Nucleus accumbens (tissue), 56 donors: ENCODE measurements around the gene GYG2.
A peak's percentile ranks its signal among the peaks of the same experiment; 100 is the strongest.
"Not testable (repeated sequence)": the region's sequence is repeated elsewhere in the genome, so short reads cannot be mapped to it uniquely, and the experiment has no call there.

Experiments used
- DNase-seq, 56 donors: peaks; one replicate each; lab custom pipeline; 2025; lab: John Stamatoyannopoulos, UW

The GYG2 gene

DNA sequence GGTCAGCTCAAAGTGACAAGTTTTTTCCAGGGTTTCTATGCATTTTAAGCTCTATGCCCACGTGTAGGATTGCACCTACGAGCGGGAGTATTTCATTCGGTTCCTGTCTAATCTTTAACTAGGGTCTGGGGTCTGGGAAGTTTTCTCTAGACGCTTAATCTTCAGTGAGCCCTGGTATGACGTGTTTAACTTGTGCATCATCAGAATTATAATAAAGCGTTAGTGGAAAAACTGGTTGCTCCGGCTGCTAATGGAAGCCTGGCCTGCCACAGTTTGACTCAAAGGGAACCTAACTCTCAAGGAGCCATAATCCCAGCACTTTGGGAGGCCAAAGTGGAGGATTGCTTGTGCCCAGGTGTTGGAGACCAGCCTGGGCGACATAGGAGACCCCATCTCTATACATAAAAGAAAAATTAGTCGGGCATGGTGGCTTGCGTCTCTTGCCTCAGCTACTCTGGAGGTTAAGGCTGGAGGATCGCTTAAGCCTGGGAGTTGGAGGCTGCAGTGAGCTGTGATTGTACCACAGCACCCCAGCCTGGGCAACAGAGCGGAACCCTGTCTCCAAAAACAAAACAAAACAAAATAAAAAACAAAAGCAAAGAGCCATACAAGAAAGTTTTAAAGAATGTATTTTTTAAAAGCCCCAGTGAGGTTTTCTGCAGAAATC lies 70.2 kb downstream of the GYG2 start:
- no peak for DNase-seq

DNA sequence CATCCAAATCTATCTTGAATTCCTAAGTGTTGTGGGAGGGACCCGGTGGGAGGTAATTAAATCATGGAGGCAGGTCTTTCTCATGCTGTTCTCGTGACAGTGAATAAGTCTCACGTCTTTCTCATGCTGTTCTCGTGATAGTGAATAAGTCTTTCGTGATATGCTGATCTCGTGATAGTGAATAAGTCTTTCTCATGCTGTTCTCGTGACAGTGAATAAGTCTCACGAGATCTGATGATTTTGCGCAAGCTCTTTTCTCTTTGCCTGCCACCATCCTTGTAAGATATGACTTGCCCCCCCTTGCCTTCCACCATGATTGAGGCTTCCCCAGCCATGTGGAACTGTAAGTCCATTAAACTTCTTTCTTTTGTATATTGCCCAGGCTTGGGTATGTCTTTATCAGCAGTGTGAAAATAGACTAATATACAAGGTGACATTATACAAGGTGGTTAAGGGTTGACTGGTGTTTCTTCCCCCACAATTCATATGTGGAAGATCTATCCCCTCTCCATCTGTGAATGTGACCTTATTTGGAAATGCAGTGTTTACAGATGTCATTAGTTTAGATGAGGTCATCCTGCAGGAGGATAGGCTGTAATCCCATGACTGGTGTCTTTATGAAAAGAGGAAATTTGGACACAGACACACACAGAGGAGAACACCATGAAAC lies 72.8 kb downstream of the GYG2 start:
- DNase-seq, result no peak

GRCh38 chrX:2902841-2903240 lies 74.1 kb downstream of the GYG2 start:
- no peak for DNase-seq

DNA sequence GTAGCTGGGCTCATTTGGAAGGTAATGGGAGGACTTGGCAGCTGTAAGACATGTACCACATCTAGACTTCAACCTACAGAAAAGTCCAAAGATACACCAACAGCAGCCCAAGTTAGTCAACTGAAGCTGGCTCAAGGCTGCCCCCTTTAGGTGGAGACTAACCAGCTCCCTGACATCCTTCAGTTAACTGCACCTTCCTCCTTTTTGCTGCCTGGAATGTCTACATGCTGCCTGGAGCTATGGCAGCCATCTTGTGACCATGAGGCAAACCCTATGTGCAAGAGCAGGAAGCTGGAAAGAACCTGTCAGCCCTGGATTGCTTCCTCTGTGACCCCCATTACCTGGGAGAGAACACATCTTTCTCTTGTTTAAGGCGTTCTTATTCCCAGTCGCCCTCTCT lies 74.6 kb downstream of the GYG2 start:
- DNase-seq, result no peak

DNA sequence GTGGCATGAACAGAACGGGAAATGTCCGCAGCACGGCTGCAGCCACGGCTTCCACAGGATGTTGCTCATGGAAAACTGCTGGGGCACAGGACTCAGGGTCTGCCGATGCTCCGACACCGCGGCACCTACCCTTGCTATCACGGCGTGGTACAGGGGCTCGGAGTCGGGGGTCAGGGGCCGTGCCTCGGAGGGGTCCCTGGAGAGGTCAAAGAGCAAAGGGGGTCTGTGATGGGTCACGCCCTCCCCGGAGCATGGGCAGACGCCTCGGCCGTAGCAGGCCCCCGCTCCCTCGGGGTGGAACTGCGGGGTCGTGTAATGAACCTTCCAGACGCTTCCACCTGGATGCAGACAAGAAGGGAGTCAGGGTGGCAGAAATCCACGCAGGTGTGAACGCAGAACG lies 78.6 kb downstream of the GYG2 start:
- no peak for DNase-seq

GRCh38 chrX:2908125-2908685 lies 79.5 kb downstream of the GYG2 start:
- DNase-seq, result no peak

- no peak for DNase-seq
These were observed 81.4 kb downstream of the GYG2 start for GRCh38 chrX:2910109-2910508.

GRCh38 chrX:2913118-2913517 lies 84.4 kb downstream of the GYG2 start:
- no peak for DNase-seq

- no peak for DNase-seq
These were observed 89.0 kb downstream of the GYG2 start for GRCh38 chrX:2917767-2918166.

DNA sequence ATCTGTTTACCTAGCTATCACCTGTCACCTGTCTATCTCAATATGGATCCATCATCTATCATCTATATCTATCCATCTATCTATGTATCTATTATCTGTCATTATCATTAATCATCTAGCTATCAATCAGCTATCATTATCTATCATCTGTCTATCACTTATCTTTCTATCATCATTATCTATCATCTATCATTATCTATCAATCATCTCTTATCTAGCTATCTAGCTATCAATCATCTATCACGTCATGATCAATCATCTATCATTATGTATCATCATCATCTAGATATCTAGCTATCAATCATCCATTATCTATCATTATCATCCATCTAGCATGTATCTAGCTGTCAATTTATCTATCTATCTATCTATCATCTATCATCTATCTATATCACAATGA lies 92.5 kb downstream of the GYG2 start:
- DNase-seq, result no peak

DNA sequence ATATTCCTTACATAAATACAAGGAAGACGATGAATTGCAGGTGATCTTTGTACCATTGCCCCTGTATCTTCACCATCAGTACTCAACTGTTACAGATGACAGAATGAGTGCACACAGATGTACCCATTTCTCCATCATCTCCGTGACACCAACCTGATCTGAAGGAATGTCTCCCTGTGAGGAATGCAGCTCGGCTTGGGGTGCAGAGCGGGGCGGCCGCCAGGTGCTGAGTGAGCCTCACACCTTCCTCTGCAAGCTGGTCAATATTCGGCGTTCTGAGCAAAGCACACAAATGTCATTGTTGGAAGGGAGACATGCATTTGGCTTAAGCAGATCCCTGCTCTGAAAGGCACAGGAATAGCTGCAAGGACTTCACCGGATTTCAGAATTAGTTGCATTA lies 93.0 kb downstream of the GYG2 start:
- DNase-seq, result no peak

GRCh38 chrX:2924151-2924550 lies 95.4 kb downstream of the GYG2 start:
- no peak for DNase-seq

GRCh38 chrX:2926255-2926654 lies 97.5 kb downstream of the GYG2 start:
- DNase-seq, result not testable (repeated sequence)

- DNase-seq, result no peak
These were observed 98.0 kb downstream of the GYG2 start for GRCh38 chrX:2926664-2927275.

- DNase-seq, result peak in 44 of 56 donors; percentile 4 to 67 (median 29)
These were observed 99.5 kb downstream of the GYG2 start for GRCh38 chrX:2928191-2928582.

- DNase-seq, result peak in 53 of 56 donors; percentile 1 to 73 (median 38)
These were observed 100.1 kb downstream of the GYG2 start, which contains the start of gene ARSD for GRCh38 chrX:2928583-2929434. Gene ARSD (minus strand): TSS chrX:2929339. CDS start chrX:2929275, 64 bp downstream.

- DNase-seq, result no peak
These were observed 102.4 kb downstream of the GYG2 start for GRCh38 chrX:2931155-2931554.

DNA sequence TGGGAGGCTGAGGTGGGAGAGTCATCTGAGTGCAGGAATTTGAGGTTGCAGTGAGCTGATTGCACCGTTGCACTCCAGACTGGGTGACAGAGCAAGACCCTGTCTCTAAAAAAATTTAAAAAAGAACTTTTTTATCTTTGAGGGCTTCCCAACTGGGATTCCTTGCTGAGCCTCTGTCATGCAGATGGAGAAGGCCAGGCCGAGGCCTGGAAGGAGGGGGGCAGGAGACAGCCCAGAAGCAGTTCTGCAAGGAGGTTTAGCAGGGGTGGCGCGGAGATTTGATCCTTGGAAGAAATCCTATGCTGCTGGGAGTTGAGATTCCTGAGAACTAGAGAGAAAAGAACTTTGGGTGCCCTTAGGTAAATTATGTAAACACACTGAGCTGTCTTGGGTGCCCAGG lies 102.9 kb downstream of the GYG2 start:
- no peak for DNase-seq
